ENCODE measurements around the gene SYNPO2. TPM values are rescaled to one million over a fixed set of nuclear protein-coding genes. Genes with fewer than 3 reads are reported as not detected.

The SYNPO2 gene
- total RNA-seq, 4 donors from 2014 or later, result 23.1 to 63.8 (median 42.4) TPM

DNA sequence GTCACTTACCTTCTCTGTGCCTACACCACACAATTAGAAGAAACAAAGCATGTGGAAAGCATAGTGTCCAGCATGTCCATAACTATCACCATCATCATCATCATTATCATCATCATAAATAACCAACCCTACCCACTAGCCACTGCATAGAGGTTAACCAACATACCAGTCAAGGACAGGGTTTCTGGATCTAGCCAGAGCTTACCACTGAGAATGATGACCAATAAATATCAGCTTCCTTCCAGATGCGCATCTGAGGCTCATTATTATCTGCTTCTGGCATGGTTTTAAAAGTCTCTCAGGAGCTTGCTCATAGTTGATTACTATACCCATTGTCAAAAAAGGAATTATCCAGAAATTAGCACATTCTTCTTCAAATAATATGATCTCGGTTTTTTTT lies 221.5 kb downstream of the SYNPO2 start:
- TF ChIP-seq, protein P1, sequence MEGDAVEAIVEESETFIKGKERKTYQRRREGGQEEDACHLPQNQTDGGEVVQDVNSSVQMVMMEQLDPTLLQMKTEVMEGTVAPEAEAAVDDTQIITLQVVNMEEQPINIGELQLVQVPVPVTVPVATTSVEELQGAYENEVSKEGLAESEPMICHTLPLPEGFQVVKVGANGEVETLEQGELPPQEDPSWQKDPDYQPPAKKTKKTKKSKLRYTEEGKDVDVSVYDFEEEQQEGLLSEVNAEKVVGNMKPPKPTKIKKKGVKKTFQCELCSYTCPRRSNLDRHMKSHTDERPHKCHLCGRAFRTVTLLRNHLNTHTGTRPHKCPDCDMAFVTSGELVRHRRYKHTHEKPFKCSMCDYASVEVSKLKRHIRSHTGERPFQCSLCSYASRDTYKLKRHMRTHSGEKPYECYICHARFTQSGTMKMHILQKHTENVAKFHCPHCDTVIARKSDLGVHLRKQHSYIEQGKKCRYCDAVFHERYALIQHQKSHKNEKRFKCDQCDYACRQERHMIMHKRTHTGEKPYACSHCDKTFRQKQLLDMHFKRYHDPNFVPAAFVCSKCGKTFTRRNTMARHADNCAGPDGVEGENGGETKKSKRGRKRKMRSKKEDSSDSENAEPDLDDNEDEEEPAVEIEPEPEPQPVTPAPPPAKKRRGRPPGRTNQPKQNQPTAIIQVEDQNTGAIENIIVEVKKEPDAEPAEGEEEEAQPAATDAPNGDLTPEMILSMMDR (IDR thresholded peaks at IDR 0.05; ENCODE audit: low read depth), result no peak

Other genes starting within 250 kb of the SYNPO2 start
- gene METTL14, start 203.5 kb upstream of the SYNPO2 start, total RNA-seq, result 10 to 100 TPM; 32.2 to 50.4 (median 39.0) TPM
- gene SEC24D, start 52.7 kb upstream of the SYNPO2 start, total RNA-seq, result 10 to 100 TPM; 14.5 to 51.5 (median 28.2) TPM
- gene MYOZ2, start 247.0 kb downstream of the SYNPO2 start, total RNA-seq, result under 1 TPM in 2 of 4 donors, not detected in 2; 0.17 to 0.44 TPM

Measured in subcutaneous adipose tissue (tissue), 4 donors.